Activated CD4-positive, CD25-positive, alpha-beta regulatory T cell treated with anti-CD3 and anti-CD28 coated beads, Interleukin-2, amount 50 U/mL, for 16 hours (primary cell): Measurements from ENCODE around the gene CDKN2B-AS1.

Experiments used
- DNase-seq: peaks from one replicate; pipeline ENCODE4 v3.0.0-alpha.2; 2020; ENCODE audit warnings: low read depth, low spot score

CDKN2B-AS1 gene

DNA sequence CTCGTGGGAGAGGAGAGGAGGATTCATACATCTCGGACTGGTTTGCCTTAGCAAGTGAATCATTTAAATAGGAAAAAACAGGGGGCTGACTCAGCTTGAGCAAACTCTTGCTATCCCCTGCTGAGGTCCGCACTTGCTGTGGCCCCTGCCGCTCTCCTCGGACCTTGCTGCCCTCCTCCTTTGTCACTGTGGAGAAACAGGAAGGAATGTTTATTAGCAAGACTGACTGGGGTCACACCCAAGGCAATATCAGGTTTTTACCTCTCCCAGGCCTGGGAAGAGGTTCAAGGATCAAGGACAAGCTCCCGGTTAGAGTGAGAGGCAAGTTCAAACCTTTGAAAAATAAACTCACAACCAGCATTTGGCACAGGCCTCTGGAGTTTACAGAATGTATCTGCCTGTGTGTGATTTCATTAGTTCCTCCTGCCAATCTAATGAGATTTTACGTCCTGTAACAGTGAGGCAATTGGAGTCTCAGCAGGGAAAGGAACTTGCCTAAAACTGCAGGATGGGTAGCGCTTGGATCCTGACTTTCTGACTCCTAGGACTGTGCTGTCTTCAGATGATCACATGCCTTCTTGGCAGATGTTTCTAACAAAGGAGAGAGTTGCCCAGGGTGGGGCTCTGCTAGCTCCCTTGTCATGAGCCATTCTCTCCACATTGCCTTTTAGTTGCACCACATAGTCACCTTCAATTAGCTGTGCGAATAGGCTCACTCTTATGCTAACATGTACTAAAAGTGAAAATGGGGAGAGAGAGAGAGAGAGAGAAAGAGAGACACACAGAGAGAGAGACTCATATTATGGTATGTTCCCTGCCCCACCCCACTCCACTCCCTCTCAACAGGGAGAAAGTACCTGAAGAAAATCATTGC is 123.2 kb downstream of the CDKN2B-AS1 start:
- DNase-seq, result no peak

DNA sequence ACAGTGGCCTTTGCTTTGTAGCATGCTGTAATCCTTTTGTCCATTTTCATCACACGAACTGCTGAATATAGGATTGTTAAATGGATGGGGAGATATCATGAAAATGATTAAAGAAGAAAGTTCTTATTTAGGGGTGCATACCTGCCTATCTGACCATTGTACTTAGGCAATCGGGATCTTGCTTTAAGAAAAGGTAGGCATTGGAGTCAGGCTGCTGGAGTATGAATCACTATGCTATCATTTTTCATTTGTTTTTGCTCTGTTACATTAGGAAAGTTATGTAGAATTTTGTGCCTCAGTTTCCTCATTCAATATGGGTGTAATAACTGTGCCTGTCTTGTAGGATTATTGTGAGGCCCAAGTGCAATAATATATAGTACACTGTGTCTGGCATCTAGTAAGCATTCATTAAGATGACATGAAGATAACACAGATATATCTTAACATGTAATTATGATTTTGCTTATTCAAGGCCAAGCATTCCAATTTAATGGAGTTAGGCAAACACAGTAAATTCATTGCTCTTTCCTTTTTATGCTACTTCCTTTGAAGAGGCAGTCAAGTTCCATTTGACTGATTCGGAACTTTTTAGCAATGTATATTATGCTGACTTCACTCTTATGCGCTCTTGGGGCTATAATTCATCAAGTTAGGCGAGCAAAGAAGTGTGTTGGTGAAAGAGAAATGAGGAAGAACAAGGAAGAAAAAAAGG is 124.4 kb downstream of the CDKN2B-AS1 start:
- no peak for DNase-seq

GRCh38 chr9:22119522-22120158 is 125.0 kb downstream of the CDKN2B-AS1 start:
- DNase-seq, result no peak

- no peak for DNase-seq
Measured at GRCh38 chr9:22120159-22120549, 125.6 kb downstream of the CDKN2B-AS1 start.

- no peak for DNase-seq
Measured at GRCh38 chr9:22120595-22120994, 126.0 kb downstream of the CDKN2B-AS1 start.

DNA sequence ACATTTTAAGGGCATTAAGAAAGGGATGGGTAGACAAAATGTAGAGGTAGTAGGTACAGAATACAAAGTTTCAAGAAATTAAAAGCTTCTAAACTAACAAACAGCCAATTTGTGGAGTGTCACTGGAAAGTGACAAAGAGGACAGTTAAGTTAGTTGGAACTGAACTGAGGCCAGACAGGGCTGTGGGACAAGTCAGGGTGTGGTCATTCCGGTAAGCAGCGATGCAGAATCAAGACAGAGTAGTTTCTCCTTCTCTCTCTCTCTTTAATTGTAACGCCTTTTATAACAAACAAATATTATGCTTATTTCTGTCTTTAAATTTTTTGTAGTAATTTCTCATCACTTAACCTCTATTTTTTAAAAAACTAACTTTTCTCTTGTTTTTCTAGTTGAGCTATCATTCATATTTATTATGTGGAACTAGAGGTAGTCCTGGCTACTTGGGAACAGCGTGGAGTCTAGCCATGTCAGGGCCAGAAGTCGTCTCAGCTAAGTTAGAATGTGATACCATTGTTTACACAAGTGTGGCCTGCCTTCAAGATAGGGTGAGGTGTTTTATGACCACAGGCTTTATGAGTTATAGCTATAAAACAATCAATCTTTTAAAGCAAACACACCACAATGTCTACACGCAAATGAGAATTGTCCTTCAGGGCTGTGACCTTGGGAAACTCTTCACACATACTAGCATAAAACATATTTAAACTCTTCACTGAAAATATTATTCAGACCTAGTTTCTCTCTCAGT is 129.8 kb downstream of the CDKN2B-AS1 start:
- DNase-seq, result no peak

GRCh38 chr9:22129133-22129532 is 134.5 kb downstream of the CDKN2B-AS1 start:
- no peak for DNase-seq

- DNase-seq, result no peak
Measured at GRCh38 chr9:22129633-22130032, 135.0 kb downstream of the CDKN2B-AS1 start.

DNA sequence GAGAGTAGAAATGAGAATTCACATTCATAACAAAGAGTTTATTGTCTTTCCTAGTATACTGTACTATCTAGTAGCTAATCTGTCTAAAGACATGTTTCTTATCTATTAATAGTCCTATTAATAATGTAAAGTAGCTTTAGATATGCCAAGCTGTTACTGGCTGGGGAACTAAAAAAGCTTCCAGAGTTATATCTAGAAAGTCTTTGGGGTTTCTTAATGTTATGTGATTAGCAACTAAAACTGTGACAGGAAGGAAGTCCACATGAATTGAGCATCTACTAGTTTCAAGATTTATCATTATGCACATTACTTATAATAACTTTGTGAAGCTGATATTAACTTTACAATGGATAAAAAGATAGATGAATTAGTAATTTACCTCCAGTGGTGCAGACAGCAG is 137.2 kb downstream of the CDKN2B-AS1 start:
- DNase-seq, result no peak

DNA sequence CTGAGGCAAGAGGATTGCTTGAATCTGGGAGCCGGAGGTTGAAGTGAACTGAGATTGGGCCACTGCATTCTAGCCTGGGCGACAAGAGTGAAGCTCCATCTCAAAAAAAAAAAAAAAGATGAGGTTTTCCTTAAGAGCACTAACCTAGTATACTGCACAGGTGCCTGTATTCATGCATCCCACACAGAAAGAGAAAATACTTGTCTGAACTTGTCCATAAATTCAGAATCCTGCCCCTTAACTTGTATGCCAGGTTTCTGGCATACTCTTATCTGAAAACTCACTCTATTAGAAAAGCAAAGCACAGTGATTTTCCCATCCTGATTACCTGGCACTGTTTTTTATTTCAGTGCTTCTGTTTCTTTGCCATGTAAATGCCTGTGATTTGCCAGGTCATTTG is 139.8 kb downstream of the CDKN2B-AS1 start:
- DNase-seq, result no peak

DNA sequence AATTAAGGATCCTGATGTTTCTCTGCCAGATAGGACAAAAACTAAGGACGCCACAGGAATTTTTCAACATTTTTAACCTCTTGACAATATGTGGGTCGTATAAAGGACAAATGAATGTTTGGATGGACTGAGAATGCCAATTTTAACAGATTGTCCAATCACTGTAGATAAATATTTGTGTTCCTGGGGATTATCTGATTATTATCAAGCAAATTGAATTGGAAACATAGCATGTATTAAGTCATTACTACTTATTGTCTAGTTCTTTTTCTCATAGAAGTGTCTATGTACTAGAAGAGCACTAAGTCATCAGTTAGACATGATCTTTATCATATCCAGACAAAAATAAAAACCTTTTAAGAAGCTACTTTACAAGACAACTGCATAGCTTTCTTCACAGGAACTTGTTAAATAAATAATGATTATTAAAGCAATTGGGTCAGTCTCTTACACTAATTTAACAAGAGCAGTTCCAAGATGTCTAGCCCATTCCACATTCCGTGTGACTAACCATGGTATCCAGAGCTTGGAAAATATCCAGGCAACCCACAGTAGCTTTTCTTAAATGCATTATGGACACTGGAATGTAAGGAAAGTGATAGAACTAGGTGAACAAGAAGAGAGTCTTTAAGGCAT is 142.0 kb downstream of the CDKN2B-AS1 start:
- no peak for DNase-seq

- DNase-seq, result no peak
Measured at GRCh38 chr9:22138956-22139660, 144.5 kb downstream of the CDKN2B-AS1 start.

DNA sequence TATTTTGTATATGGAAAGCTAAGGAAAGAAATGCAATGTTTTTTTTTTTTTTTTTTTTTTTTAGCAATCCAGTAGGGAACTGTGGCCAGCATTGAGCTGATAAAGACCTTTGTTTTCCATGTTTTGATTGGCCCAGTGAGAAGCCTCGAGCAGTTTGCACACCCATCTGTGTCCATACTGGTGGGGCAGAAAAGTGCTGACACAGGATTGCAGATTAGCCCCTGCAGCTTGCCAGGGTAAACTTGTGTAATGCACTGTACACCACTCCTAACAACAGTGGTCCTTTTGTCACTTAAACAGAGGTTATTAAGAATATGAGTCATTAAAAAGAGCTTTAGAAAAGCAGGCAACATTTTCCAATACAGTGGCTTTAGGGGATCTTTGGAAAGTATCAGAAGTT is 147.3 kb downstream of the CDKN2B-AS1 start:
- DNase-seq, result no peak

DNA sequence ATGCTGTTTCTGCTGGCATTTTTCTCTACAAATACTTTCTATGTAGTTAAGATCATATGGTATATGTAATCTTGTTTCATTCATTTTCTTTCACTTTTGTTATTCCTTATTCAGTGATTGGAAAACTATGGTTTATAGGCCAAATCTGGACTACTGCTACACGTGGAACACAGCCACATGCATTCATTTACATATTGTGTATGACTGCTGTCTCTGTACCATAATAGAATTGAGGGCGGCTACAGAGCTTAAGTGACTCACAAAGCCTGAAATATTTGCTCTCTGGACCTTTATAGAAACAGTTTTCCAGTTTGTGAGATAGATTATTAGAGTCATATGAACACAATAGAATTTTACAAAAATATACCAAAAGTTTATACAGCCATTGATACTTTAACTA is 148.1 kb downstream of the CDKN2B-AS1 start:
- no peak for DNase-seq

DNA sequence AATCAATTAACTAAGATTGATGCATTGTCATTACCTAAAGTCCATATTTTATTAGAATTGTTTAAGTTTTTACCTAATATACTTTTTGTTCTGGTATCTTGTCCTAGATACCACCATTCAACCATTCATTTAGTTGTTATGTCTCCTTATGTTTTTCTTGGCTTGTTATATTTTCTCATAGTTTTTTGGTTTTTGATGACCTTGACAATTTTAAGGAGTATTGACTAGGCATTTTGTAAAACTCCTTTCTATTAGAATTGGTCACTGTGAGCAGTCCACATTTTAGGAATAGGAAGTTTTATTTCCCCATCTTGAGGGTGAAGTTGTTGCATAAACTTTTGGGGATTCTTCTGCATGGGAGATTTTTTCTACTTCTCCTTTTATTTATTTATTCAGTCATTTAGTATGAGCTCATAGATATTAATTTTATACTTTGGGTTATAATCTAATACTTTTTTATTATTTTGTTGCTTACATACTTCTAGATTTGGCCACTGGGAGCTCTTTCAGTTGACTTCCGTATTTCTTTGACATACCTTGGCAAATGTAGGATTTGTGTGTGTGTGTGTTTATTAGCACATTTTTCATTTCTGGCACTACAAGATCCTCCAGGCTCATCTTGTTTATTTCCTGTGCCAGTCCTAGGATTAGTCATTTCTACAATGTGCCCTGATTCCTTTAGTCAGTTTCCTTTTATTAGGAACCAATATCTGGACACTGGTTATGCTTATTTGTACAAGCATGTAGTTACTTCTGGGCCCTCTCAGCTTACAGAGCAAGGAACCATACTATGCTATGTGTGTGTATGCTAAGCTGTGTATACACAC is 149.4 kb downstream of the CDKN2B-AS1 start:
- no peak for DNase-seq

GRCh38 chr9:22146604-22147003 is 152.0 kb downstream of the CDKN2B-AS1 start:
- DNase-seq, result no peak

- no peak for DNase-seq
Measured at GRCh38 chr9:22147813-22148527, 153.4 kb downstream of the CDKN2B-AS1 start.

DNA sequence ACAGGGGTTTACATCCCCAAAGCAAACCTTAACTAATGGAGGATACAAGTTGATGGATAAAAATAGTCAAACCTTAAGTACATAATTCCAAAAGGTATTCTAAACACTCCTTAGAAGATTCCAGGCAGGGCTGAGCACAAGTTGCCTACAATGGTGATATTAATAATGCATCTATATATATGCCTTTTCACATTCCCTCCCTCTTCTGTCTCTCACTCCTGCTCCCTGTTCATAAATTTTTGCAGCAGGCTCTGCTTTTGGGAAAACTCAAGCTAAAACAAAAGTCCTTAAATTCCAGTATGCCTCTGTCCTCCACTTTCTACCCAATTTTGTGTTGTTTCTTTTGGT is 153.9 kb downstream of the CDKN2B-AS1 start:
- no peak for DNase-seq
